NCI-H82 treated with DMSO at 0.1 percent for 48 hours (cell line): ENCODE data around the gene TRAPPC8.
A peak's percentile ranks its signal among the peaks of the same experiment; 100 is the strongest.
"Not testable (repeated sequence)": the region's sequence is repeated elsewhere in the genome, so short reads cannot be mapped to it uniquely, and the experiment has no call there.

Experiments used
- DNase-seq: peaks from one replicate; lab custom pipeline; 2025; ENCODE audit not compliant: unreplicated experiment; lab: John Stamatoyannopoulos, UW

Gene TRAPPC8

GRCh38 chr18:31860488-31860887 lies 82.4 kb downstream of the TRAPPC8 start:
- DNase-seq, result no peak

GRCh38 chr18:31857526-31858106 lies 85.3 kb downstream of the TRAPPC8 start:
- DNase-seq, result no peak

- no peak for DNase-seq
These were observed 92.1 kb downstream of the TRAPPC8 start for GRCh38 chr18:31850844-31851243.

GRCh38 chr18:31840499-31840898 lies 102.4 kb downstream of the TRAPPC8 start:
- no peak for DNase-seq

- DNase-seq, result no peak
These were observed 105.0 kb downstream of the TRAPPC8 start for GRCh38 chr18:31837879-31838278.

- no peak for DNase-seq
These were observed 107.3 kb downstream of the TRAPPC8 start for GRCh38 chr18:31835528-31836133.

GRCh38 chr18:31831903-31832302 lies 111.0 kb downstream of the TRAPPC8 start:
- DNase-seq, result no peak

GRCh38 chr18:31830686-31831085 lies 112.2 kb downstream of the TRAPPC8 start:
- no peak for DNase-seq

- DNase-seq, result no peak
These were observed 114.3 kb downstream of the TRAPPC8 start for GRCh38 chr18:31828613-31829012.

- not testable (repeated sequence) for DNase-seq
These were observed 116.1 kb downstream of the TRAPPC8 start for GRCh38 chr18:31826673-31827325.

- no peak for DNase-seq
These were observed 117.2 kb downstream of the TRAPPC8 start for GRCh38 chr18:31825772-31826171.

- no peak for DNase-seq
These were observed 121.3 kb downstream of the TRAPPC8 start for GRCh38 chr18:31821545-31822171.

GRCh38 chr18:31819925-31820229 lies 123.1 kb downstream of the TRAPPC8 start:
- DNase-seq, result no peak

- DNase-seq, result peak; percentile 42
These were observed 123.6 kb downstream of the TRAPPC8 start for GRCh38 chr18:31819106-31819924.

GRCh38 chr18:31814132-31814531 lies 128.8 kb downstream of the TRAPPC8 start:
- DNase-seq, result no peak

GRCh38 chr18:31810336-31811130 lies 132.4 kb downstream of the TRAPPC8 start:
- DNase-seq, result not testable (repeated sequence)

- DNase-seq, result not testable (repeated sequence)
These were observed 133.9 kb downstream of the TRAPPC8 start for GRCh38 chr18:31809049-31809448.

- no peak for DNase-seq
These were observed 141.8 kb downstream of the TRAPPC8 start for GRCh38 chr18:31801078-31801477.

- not testable (repeated sequence) for DNase-seq
These were observed 143.7 kb downstream of the TRAPPC8 start for GRCh38 chr18:31799257-31799656.

- no peak for DNase-seq
These were observed 144.5 kb downstream of the TRAPPC8 start for GRCh38 chr18:31798399-31798798.

GRCh38 chr18:31795747-31796146 lies 147.2 kb downstream of the TRAPPC8 start:
- DNase-seq, result no peak
